Upper lobe of left lung (tissue), 6 donors: ENCODE results near the gene GBX2. TPM values are rescaled to one million over a fixed set of nuclear protein-coding genes. Genes with fewer than 3 reads are reported as not detected.

Source experiments
- ATAC-seq, 2 donors: fragments of 200-7000 bp; cut with Tn5 transposase; one replicate each; pipeline ENCODE4 v1.9.1; 2022; ENCODE audit warnings: mild to moderate bottlenecking in 2 of 2, moderate library complexity in 2 of 2; ENCODE audit not compliant: low FRiP score in 2 of 2
- DNase-seq, 2 donors: peaks; one replicate each; pipeline ENCODE4 v3.0.0-alpha.2; 2019 to 2020
- H3K27ac ChIP-seq, 4 donors: fragments of 200-600 bp; sonication (generic); one replicate each; pipeline ENCODE4 v1.5.1; 2016 to 2019
- H3K27me3 ChIP-seq, 4 donors: fragments of 200-600 bp; sonication (generic); one replicate each; pipeline ENCODE4 v1.5.1; 2017 to 2019
- H3K36me3 ChIP-seq, 4 donors: fragments of 200-600 bp; sonication (generic); one replicate each; pipeline ENCODE4 v1.5.1; 2016 to 2019
- H3K4me1 ChIP-seq, 4 donors: fragments of 200-600 bp; sonication (generic); one replicate each; pipeline ENCODE4 v1.5.1; 2018 to 2019
- H3K4me3 ChIP-seq, 4 donors: fragments of 200-600 bp; sonication (generic); one replicate each; pipeline ENCODE4 v1.5.1; 2017 to 2019; ENCODE audit warnings: mild to moderate bottlenecking in 2 of 4, moderate library complexity in 1 of 4
- H3K9me3 ChIP-seq, 4 donors: fragments of 200-600 bp; sonication (generic); one replicate each; pipeline ENCODE4 v1.5.1; 2018 to 2019
- CTCF ChIP-seq, 6 experiments: fragments of 450-650 bp in 4 of 6; fragments of 200-600 bp in 2 of 6; sonication (generic) in 2 of 6; IDR thresholded peaks; one replicate each; pipeline ENCODE4 v1.5.1; 2016 to 2019; ENCODE audit warnings: antibody characterized with exemption in 6 of 6
- EP300 ChIP-seq, 4 donors: sonication (generic); formaldehyde crosslinking; IDR thresholded peaks; one replicate each; pipeline ENCODE4 v1.5.1; 2017; ENCODE audit warnings: antibody characterized with exemption in 4 of 4, control low read depth in 2 of 4
- POLR2A ChIP-seq, 4 donors: fragments of 450-650 bp; IDR thresholded peaks; one replicate each; pipeline ENCODE4 v1.5.1; 2016 to 2017; ENCODE audit warnings: antibody characterized with exemption in 4 of 4, mild to moderate bottlenecking in 2 of 4
- POLR2AphosphoS5 ChIP-seq, 2 donors: sonication (generic); formaldehyde crosslinking; IDR thresholded peaks; one replicate each; pipeline ENCODE4 v1.5.1; 2017; ENCODE audit warnings: antibody characterized with exemption in 2 of 2
- WGBS, 2 donors: methylation state at CpG; one replicate each; pipeline ENCODE4 v1.1.5; 2017 to 2018; 5-methylcytosine and 5-hydroxymethylcytosine counted together
- total RNA-seq, 6 donors: library from RNA; depleted of rRNA in 4 of 6; stranded (reverse); fragments of >200 nt in 4 of 6; gene quantifications; one replicate each; pipeline versions ENCODE4 v1.1.0 to v1.2.1, GENCODE V29; 2016 to 2021
- donor health status: DM: no; HTN: no; CAD: no; lungs with moderate emphysema.
- donor health status: DM: no; HTN: yes; CAD: no; lungs with severe emphysema.

GBX2 gene
- not detected for total RNA-seq

- no peak within 1 kb of the TSS for H3K27ac ChIP-seq
- DNase-seq (peak in 1 of 2 donors; percentile 86), ATAC-seq (peak in 1 of 2 donors; percentile 44)
- peaks cover 50 to 67% (median 57%) of the 10 kb centered on the region in 4 donors for H3K4me1 ChIP-seq
- H3K36me3 ChIP-seq = no peaks in the 10 kb centered on the region
- TF ChIP-seq CTCF (IDR thresholded peaks at IDR 0.05) = no peak
- TF ChIP-seq EP300 (IDR thresholded peaks at IDR 0.05) = no peak
- no peak for TF ChIP-seq POLR2AphosphoS5 (IDR thresholded peaks at IDR 0.05)
- TF ChIP-seq POLR2A (IDR thresholded peaks at IDR 0.05) = no peak
- no peaks in the 10 kb centered on the region for H3K9me3 ChIP-seq
- peak within 1 kb of the TSS in 3 of 4 donors; percentile 18 to 42 (median 32) for H3K4me3 ChIP-seq
- WGBS, 2 donors = 3 to 8% methylated on average over 38 to 42 of the region's 105 CpGs
- H3K27me3 ChIP-seq = peaks cover 4 to 91% (median 70%) of the 10 kb centered on the region in 4 donors
Observed at GRCh38 chr2:236168110-236169080, at the start of gene GBX2. Gene GBX2, minus strand, starts transcription at chr2:236168386. Its CDS starts 415 bp downstream, at chr2:236167971.

DNA sequence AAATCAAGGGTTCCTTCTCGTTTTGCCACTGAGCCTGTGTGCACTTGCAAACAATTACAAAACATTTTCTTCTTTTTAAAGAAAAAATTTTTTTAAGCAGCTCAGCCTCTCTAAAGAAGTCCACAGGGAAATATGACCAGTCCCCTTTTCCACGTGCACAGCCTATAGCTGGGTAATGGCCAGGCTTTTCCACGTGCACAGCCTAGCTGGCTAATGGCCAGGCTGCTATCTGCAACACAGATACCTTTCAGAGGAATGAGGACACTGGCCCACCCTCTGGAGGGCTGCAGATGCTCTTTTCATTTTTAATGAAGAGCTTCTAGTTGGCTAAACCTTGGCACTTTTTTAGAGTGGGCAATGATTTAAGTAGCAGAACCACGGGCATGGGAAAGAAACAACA, 49.7 kb upstream of the GBX2 start:
- no peaks in the 10 kb centered on the region for H3K4me1 ChIP-seq
- H3K27me3 ChIP-seq = peaks cover 0 to 8% (median 0%) of the 10 kb centered on the region in 4 donors
- no peaks in the 10 kb centered on the region for H3K36me3 ChIP-seq
- TF ChIP-seq POLR2A (IDR thresholded peaks at IDR 0.05) = no peak
- TF ChIP-seq EP300 (IDR thresholded peaks at IDR 0.05) = no peak
- no peak for TF ChIP-seq CTCF (IDR thresholded peaks at IDR 0.05)
- TF ChIP-seq POLR2AphosphoS5 (IDR thresholded peaks at IDR 0.05) = no peak
- H3K27ac ChIP-seq = no peak overlapping the region
- H3K4me3 ChIP-seq = no peak overlapping the region
- no peaks in the 10 kb centered on the region for H3K9me3 ChIP-seq
- no peak for DNase-seq
- no peak for ATAC-seq
- WGBS, 2 donors = 36 to 39% methylated on average over 4 of the region's 4 CpGs

DNA sequence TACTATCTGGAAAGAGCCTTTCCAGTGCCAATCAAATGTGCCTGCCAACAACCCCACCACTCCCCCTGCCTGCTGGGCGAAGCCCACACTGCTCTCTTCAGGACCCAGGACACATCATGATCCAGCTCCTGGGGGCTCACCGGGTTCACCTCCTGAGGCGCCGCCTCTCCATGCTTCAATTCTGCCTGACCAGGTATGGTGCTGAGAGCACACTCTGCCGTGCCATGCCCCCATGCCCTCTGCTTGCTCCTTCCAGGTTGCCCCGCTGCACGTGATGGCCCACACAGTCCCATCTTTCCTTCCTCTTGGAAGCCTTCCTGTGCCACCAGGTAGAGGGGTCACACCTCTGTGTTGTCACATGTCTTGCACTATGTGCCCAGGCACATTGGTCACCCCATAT, 48.5 kb upstream of the GBX2 start:
- Histone ChIP-seq H3K4me1 (no peaks in the 10 kb centered on the region), H3K27ac (no peak overlapping the region), H3K4me3 (no peak overlapping the region), H3K36me3 (no peaks in the 10 kb centered on the region), H3K9me3 (no peaks in the 10 kb centered on the region), H3K27me3 (peaks cover 0 to 8% (median 0%) of the 10 kb centered on the region in 4 donors)
- WGBS, 2 donors = 95 to 96% methylated on average over 7 of the region's 7 CpGs
- TF ChIP-seq POLR2A (IDR thresholded peaks at IDR 0.05) (no peak), EP300 (IDR thresholded peaks at IDR 0.05) (no peak), CTCF (IDR thresholded peaks at IDR 0.05) (no peak), POLR2AphosphoS5 (IDR thresholded peaks at IDR 0.05) (no peak)
- no peak for ATAC-seq
- peak in 1 of 2 donors; percentile 18 for DNase-seq

DNA sequence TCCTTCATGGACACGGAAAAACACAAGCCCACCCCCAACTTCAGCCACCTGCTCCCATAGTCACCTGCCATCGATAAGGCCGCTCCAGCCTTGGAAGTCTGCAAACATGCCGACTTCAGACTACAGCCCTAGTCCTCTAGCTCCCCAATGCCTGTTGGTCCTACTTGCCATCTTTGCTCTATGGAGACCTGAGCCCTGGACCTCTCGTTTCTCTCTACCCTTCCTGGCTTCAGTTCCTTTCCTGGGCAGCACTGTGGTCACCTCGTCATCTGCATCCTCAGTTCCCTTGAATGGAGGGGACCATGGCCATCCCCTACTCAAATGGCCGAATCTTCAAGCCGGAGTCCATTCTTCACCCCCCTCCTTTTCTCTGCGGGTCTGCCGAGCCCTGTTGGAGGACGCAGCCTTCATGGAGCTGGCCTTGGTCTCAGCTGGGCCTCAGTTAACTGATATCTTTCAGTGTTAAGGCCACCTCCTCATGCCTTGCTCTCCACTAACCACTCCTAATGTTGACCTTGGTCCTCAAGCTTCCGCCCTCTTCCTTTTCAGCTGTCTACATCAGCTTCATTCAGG, 47.7 kb upstream of the GBX2 start:
- Histone ChIP-seq H3K27me3 (peaks cover 0 to 8% (median 0%) of the 10 kb centered on the region in 4 donors), H3K36me3 (no peaks in the 10 kb centered on the region), H3K4me1 (no peaks in the 10 kb centered on the region), H3K27ac (no peak overlapping the region), H3K4me3 (no peak overlapping the region), H3K9me3 (no peaks in the 10 kb centered on the region)
- TF ChIP-seq POLR2A (IDR thresholded peaks at IDR 0.05) (no peak), EP300 (IDR thresholded peaks at IDR 0.05) (no peak), CTCF (IDR thresholded peaks at IDR 0.05) (no peak)
- no peak for DNase-seq
- ATAC-seq = no peak
- 89 to 94% methylated on average over 12 of the region's 12 CpGs for WGBS, 2 donors
